SKM-1 treated with dmso at 0.1 percent for 144 hours (cell line): ENCODE measurements around the gene PPTC7.
"Not testable (repeated sequence)": the region's sequence is repeated elsewhere in the genome, so short reads cannot be mapped to it uniquely, and the experiment has no call there.

Experiments used
- DNase-seq: peaks from one replicate; lab custom pipeline; 2025; ENCODE audit not compliant: unreplicated experiment; lab: John Stamatoyannopoulos, UW

The PPTC7 gene

GRCh38 chr12:110583137-110584059 is at the start of gene PPTC7:
Gene PPTC7 (minus strand): TSS chr12:110583318. CDS start chr12:110583031, 287 bp downstream.
- peak; percentile 65 for DNase-seq

- DNase-seq = no peak
Observed at GRCh38 chr12:110627500-110628195, 44.5 kb upstream of the PPTC7 start.

GRCh38 chr12:110622582-110622981 is 39.5 kb upstream of the PPTC7 start:
- DNase-seq = no peak

- DNase-seq = no peak
Observed at GRCh38 chr12:110619534-110619953, 36.4 kb upstream of the PPTC7 start.

- no peak for DNase-seq
Observed at GRCh38 chr12:110616471-110617115, 33.5 kb upstream of the PPTC7 start.

GRCh38 chr12:110615171-110615570 is 32.1 kb upstream of the PPTC7 start:
- DNase-seq = no peak

- peak; percentile 80 for DNase-seq
Observed at GRCh38 chr12:110613771-110614684, 30.9 kb upstream of the PPTC7 start, which contains the start of gene TCTN1. Gene TCTN1 (plus strand): TSS chr12:110614129. CDS start chr12:110614183, 54 bp downstream.

- no peak for DNase-seq
Observed at GRCh38 chr12:110613071-110613770, 30.1 kb upstream of the PPTC7 start.

- no peak for DNase-seq
Observed at GRCh38 chr12:110606253-110606611, 23.1 kb upstream of the PPTC7 start.

- DNase-seq = peak; percentile 51
Observed at GRCh38 chr12:110602085-110602814, 19.1 kb upstream of the PPTC7 start.

- DNase-seq = peak; percentile 49
Observed at GRCh38 chr12:110600254-110600653, 17.1 kb upstream of the PPTC7 start.

- DNase-seq = no peak
Observed at GRCh38 chr12:110599334-110599733, 16.2 kb upstream of the PPTC7 start.

- no peak for DNase-seq
Observed at GRCh38 chr12:110597885-110598284, 14.8 kb upstream of the PPTC7 start.

GRCh38 chr12:110592919-110593318 is 9.8 kb upstream of the PPTC7 start:
- not testable (repeated sequence) for DNase-seq

- no peak for DNase-seq
Observed at GRCh38 chr12:110592078-110592477, 9.0 kb upstream of the PPTC7 start.

- no peak for DNase-seq
Observed at GRCh38 chr12:110591451-110592051, 8.4 kb upstream of the PPTC7 start.

GRCh38 chr12:110590806-110591326 is 7.7 kb upstream of the PPTC7 start:
- peak; percentile 62 for DNase-seq

GRCh38 chr12:110590059-110590458 is 6.9 kb upstream of the PPTC7 start:
- no peak for DNase-seq
